Esophagus muscularis mucosa (tissue), 4 donors: ENCODE data around the gene SHLD3. TPM values are rescaled to one million over a fixed set of nuclear protein-coding genes. Genes with fewer than 3 reads are reported as not detected.
A peak's percentile ranks its signal among the peaks of the same experiment; 100 is the strongest.

ENCODE experiments used
- DNase-seq: peaks from one replicate; pipeline ENCODE4 v3.0.0-alpha.2; 2017; ENCODE audit errors: extremely low spot score
- H3K27ac ChIP-seq, 4 donors: fragments of 200-600 bp; sonication (generic); replicated peaks in 1 of 4; 1 replicate in 3 of 4; 2 replicates in 1 of 4; pipeline ENCODE4 v1.5.1; 2016 to 2019; ENCODE audit warnings: mild to moderate bottlenecking in 1 of 4
- H3K27me3 ChIP-seq, 4 donors: fragments of 200-600 bp; sonication (generic); one replicate each; pipeline versions ENCODE4 v1.5.1 to v1.6.0; 2016 to 2019
- H3K36me3 ChIP-seq, 4 donors: fragments of 200-600 bp; sonication (generic); one replicate each; pipeline ENCODE4 v1.5.1; 2016 to 2019
- H3K4me1 ChIP-seq, 4 donors: fragments of 200-600 bp; sonication (generic); one replicate each; pipeline ENCODE4 v1.5.1; 2016 to 2019
- H3K4me3 ChIP-seq, 4 donors: fragments of 200-600 bp; sonication (generic); 1 replicate in 2 of 4; 2 replicates in 2 of 4; pipeline ENCODE4 v1.5.1; 2016 to 2019; ENCODE audit warnings: mild to moderate bottlenecking in 4 of 4, moderate library complexity in 1 of 4
- H3K9me3 ChIP-seq, 4 donors: fragments of 200-600 bp; sonication (generic); 1 replicate in 3 of 4; 2 replicates in 1 of 4; pipeline ENCODE4 v1.5.1; 2016 to 2019
- CTCF ChIP-seq, 3 experiments: fragments of 200-600 bp in 2 of 3; fragments of 450-650 bp in 1 of 3; sonication (generic) in 2 of 3; IDR thresholded peaks; one replicate each; pipeline ENCODE4 v1.5.1; 2017 to 2019; ENCODE audit warnings: antibody characterized with exemption in 3 of 3, mild to moderate bottlenecking in 2 of 3, moderate library complexity in 1 of 3
- EP300 ChIP-seq: sonication (generic); formaldehyde crosslinking; IDR thresholded peaks from one replicate; pipeline ENCODE4 v1.6.1; 2017; ENCODE audit warnings: antibody characterized with exemption
- POLR2A ChIP-seq: fragments of 450-650 bp; IDR thresholded peaks from one replicate; pipeline ENCODE4 v1.6.1; 2017; ENCODE audit warnings: antibody characterized with exemption, moderate library complexity, mild to moderate bottlenecking, low read depth
- POLR2AphosphoS5 ChIP-seq, 2 donors: sonication (generic); formaldehyde crosslinking; IDR thresholded peaks; one replicate each; pipeline ENCODE4 v1.6.1; 2017; ENCODE audit warnings: antibody characterized with exemption in 2 of 2
- WGBS: methylation state at CpG from one replicate; pipeline ENCODE4 v1.1.5; 2018; 5-methylcytosine and 5-hydroxymethylcytosine counted together
- intact Hi-C: fragments of 100-400 bp; cut with DNase I; formaldehyde crosslinking; loops from one replicate; pipeline ENCODE4 v1.15.1; 2023
- total RNA-seq, 4 donors: library from RNA; depleted of rRNA; stranded (reverse); fragments of >200 nt; gene quantifications; one replicate each; pipeline versions ENCODE4 v1.1.0 to v1.2.1, GENCODE V29; 2016

SHLD3 gene
- total RNA-seq, 4 donors from 2014 or later = 0.86 to 3.3 (median 2.2) TPM

- peak overlapping the region in 2 of 4 donors; percentile 82 to 84 for H3K27ac ChIP-seq
- no peak for DNase-seq
- peak overlapping the region; percentile 67 to 98 (median 74) for H3K4me3 ChIP-seq
- TF ChIP-seq CTCF (IDR thresholded peaks at IDR 0.05) (no peak), POLR2A (no peak), POLR2AphosphoS5 (IDR thresholded peaks at IDR 0.05) (no peak), EP300 (no peak)
- intact Hi-C loops = no loop called here
- H3K27me3 ChIP-seq = no peaks in the 10 kb centered on the region
- H3K4me1 ChIP-seq = peaks cover 34 to 46% (median 39%) of the 10 kb centered on the region in 4 donors
- 68% methylated on average over 6 of the region's 6 CpGs for WGBS
- peaks cover 0 to 14% (median 5%) of the 10 kb centered on the region in 4 donors for H3K36me3 ChIP-seq
- no peaks in the 10 kb centered on the region for H3K9me3 ChIP-seq
Observed at GRCh38 chr5:65625743-65626142, 916 bp downstream of the SHLD3 start.

GRCh38 chr5:65630981-65631380 lies 6.2 kb downstream of the SHLD3 start:
- Histone ChIP-seq H3K27me3 (no peaks in the 10 kb centered on the region), H3K4me3 (no peak overlapping the region), H3K4me1 (peaks cover 3 to 9% (median 8%) of the 10 kb centered on the region in 4 donors), H3K9me3 (no peaks in the 10 kb centered on the region), H3K36me3 (peaks cover 0 to 18% (median 9%) of the 10 kb centered on the region in 4 donors), H3K27ac (no peak overlapping the region)
- no peak for DNase-seq
- intact Hi-C loops = no loop called here
- no peak for TF ChIP-seq POLR2AphosphoS5 (IDR thresholded peaks at IDR 0.05)
- no peak for TF ChIP-seq EP300
- no peak for TF ChIP-seq CTCF (IDR thresholded peaks at IDR 0.05)
- no peak for TF ChIP-seq POLR2A

GRCh38 chr5:65640240-65640639 lies 15.4 kb downstream of the SHLD3 start:
- intact Hi-C loops = no loop called here
- Histone ChIP-seq H3K4me1 (no peaks in the 10 kb centered on the region), H3K36me3 (peaks cover 18 to 65% (median 49%) of the 10 kb centered on the region in 4 donors), H3K27me3 (no peaks in the 10 kb centered on the region), H3K4me3 (no peak overlapping the region), H3K27ac (no peak overlapping the region), H3K9me3 (no peaks in the 10 kb centered on the region)
- WGBS = 90% methylated on average over 4 of the region's 4 CpGs
- TF ChIP-seq POLR2A (no peak), EP300 (no peak), CTCF (IDR thresholded peaks at IDR 0.05) (no peak), POLR2AphosphoS5 (IDR thresholded peaks at IDR 0.05) (no peak)
- DNase-seq = no peak

GRCh38 chr5:65646938-65647337 lies 22.1 kb downstream of the SHLD3 start:
- no peak for DNase-seq
- Histone ChIP-seq H3K9me3 (no peaks in the 10 kb centered on the region), H3K27ac (no peak overlapping the region), H3K4me3 (no peak overlapping the region), H3K27me3 (no peaks in the 10 kb centered on the region), H3K4me1 (no peaks in the 10 kb centered on the region), H3K36me3 (peaks cover 3 to 37% (median 19%) of the 10 kb centered on the region in 4 donors)
- TF ChIP-seq CTCF (IDR thresholded peaks at IDR 0.05) (no peak), POLR2A (no peak), POLR2AphosphoS5 (IDR thresholded peaks at IDR 0.05) (no peak), EP300 (no peak)
- intact Hi-C loops = no loop called here
- 88% methylated on average over 2 of the region's 2 CpGs for WGBS

- intact Hi-C loops = no loop called here
- Histone ChIP-seq H3K36me3 (peaks cover 3 to 37% (median 19%) of the 10 kb centered on the region in 4 donors), H3K27me3 (no peaks in the 10 kb centered on the region), H3K27ac (no peak overlapping the region), H3K9me3 (no peaks in the 10 kb centered on the region), H3K4me3 (no peak overlapping the region), H3K4me1 (no peaks in the 10 kb centered on the region)
- no peak for DNase-seq
- no peak for TF ChIP-seq CTCF (IDR thresholded peaks at IDR 0.05)
- TF ChIP-seq POLR2A = no peak
- no peak for TF ChIP-seq EP300
- no peak for TF ChIP-seq POLR2AphosphoS5 (IDR thresholded peaks at IDR 0.05)
Observed at GRCh38 chr5:65647941-65648340, 23.1 kb downstream of the SHLD3 start.
